GM12801 (cell line): ENCODE data around the gene SPRING1.

Experiments
- TF ChIP-seq, protein P1 (sequence below): IDR thresholded peaks from one replicate; pipeline ENCODE4 v1.5.1; 2011; ENCODE audit warnings: control low read depth; ENCODE audit not compliant: insufficient read length; ENCODE audit errors: extremely low read depth

The SPRING1 gene

DNA sequence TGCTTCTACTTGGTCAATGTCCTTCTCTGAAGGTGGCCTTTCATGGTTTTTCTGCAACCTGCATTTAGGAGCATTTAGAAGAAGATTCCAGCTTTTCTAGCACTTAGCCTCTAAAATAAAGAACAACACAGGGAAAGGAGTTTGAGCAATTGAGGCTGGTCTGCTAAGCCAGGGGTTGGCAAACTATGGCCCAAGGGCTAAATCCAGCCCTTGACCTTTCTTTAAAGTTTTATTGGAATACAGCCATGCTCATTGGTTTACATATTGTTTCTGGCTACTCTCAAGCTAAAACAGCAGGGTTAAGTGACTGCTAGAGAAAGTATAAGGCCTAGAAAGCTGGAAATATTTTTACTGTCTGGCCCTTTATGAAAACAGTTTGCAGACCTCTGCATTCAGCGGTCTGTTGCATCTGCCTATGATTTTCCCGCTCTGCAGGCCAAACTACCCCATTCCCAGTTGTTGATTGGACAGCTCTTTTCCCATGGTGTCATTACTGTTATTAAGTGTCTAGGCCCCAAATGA is 39.3 kb downstream of the SPRING1 start:
- TF ChIP-seq, protein P1, sequence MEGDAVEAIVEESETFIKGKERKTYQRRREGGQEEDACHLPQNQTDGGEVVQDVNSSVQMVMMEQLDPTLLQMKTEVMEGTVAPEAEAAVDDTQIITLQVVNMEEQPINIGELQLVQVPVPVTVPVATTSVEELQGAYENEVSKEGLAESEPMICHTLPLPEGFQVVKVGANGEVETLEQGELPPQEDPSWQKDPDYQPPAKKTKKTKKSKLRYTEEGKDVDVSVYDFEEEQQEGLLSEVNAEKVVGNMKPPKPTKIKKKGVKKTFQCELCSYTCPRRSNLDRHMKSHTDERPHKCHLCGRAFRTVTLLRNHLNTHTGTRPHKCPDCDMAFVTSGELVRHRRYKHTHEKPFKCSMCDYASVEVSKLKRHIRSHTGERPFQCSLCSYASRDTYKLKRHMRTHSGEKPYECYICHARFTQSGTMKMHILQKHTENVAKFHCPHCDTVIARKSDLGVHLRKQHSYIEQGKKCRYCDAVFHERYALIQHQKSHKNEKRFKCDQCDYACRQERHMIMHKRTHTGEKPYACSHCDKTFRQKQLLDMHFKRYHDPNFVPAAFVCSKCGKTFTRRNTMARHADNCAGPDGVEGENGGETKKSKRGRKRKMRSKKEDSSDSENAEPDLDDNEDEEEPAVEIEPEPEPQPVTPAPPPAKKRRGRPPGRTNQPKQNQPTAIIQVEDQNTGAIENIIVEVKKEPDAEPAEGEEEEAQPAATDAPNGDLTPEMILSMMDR = no peak

DNA sequence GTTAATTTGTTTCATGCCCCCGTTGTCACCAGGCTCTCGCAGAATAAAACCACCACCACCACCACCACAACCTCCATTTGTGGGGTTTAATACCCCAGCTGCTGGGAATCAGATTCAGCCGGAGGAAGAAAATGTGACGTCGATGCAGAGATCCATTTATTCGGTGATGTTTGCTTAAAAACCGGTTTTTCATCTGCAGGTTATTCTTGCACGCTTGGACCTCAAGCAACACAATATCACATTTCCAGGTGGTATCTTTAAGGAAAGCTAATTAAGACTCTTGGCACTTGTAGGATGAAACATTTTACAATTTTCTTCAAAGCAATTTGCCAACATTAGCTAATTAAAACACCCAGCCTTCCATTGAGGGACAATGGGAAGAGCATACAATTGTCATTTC is 39.8 kb downstream of the SPRING1 start:
- TF ChIP-seq, protein P1 = no peak

DNA sequence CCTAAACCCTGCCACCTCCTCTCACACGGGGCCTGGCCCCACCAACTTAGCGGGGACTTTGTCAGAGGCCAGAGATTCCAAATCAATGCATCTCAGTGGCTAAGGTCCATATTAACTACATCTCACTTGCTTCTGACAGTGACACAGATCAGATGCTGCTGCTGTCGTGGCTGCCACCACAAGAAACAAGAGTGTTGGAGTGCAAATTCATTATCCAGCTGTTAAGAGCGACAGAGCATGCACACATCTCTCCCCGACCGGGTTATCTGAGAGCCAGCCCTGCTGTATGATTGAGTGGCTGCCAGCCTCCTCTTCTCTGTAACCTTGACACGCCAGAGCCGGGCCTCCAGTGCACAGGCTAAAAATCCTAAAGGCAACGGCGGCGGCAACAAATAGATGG is 40.2 kb downstream of the SPRING1 start:
- TF ChIP-seq, protein P1 = no peak

DNA sequence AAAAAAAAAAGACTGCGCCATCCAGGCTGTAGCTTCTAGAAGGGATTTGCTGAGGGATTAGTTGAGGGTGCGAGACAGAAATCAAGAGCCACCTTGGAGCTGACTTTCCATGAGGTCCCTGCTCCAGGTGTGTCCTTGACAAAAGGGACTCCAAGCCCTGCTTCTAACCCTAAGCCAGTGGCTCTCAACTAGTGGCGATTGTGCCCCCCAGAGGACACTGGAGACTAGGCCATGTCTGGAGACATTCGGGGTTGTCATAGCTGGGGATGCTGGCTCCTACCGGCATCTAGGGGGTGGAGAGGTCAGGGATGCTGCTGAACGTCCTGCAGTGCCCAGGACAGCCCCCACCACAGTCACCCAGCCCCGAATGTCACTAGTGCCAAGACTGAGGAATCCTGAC is 40.6 kb downstream of the SPRING1 start:
- TF ChIP-seq, protein P1 = no peak

DNA sequence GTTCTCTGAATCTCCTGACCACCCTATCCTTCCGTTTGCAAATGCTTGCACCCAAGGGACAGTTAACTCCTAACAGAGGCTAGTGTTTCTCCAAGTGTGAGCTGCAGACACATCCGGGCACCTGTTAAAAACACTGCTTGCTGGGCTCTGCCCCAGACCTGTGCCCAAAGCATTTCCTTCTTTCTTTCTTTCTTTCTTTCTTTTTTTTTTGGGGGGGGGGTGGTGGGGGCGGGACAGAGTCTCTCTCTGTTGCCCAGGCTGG is 42.5 kb downstream of the SPRING1 start:
- TF ChIP-seq, protein P1 = no peak

DNA sequence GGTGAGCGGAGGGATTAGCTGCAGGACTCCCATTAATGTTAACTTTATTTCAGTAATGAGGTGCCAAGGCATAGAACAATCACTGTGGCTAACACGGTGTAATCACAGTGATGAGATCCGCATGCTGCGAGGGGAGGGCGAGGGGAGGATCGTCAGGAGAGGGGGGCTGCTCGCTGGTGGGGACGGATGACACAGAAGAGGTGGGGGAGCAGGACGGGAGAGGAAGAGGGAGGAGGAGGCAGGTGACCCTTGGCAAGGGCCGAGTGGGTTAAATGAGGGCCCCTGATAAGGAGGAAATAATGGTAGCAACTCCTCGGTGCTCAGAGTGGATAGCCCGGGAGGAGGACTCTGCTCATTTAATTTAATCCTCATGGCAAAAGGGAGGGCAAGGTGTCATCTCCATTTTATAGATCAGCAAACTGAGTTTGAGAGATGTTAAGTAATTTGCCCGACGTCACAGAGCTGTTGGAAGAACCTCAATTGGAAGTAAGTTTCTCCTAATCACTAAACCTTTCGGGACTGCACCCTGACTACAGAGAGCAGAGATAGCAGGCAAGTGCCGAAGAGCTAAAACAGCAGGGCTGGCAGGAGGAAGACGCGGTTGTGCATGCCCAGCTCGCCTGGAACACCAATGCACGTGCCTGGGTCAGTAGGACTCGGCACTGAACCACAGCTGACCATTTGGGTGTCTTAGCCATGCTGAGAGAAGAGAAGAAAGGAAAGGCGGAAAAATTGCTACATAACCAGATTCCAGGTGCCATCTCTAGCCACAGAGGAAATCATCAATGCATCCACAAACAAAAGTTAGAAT is 43.0 kb downstream of the SPRING1 start:
- TF ChIP-seq, protein P1 = no peak

DNA sequence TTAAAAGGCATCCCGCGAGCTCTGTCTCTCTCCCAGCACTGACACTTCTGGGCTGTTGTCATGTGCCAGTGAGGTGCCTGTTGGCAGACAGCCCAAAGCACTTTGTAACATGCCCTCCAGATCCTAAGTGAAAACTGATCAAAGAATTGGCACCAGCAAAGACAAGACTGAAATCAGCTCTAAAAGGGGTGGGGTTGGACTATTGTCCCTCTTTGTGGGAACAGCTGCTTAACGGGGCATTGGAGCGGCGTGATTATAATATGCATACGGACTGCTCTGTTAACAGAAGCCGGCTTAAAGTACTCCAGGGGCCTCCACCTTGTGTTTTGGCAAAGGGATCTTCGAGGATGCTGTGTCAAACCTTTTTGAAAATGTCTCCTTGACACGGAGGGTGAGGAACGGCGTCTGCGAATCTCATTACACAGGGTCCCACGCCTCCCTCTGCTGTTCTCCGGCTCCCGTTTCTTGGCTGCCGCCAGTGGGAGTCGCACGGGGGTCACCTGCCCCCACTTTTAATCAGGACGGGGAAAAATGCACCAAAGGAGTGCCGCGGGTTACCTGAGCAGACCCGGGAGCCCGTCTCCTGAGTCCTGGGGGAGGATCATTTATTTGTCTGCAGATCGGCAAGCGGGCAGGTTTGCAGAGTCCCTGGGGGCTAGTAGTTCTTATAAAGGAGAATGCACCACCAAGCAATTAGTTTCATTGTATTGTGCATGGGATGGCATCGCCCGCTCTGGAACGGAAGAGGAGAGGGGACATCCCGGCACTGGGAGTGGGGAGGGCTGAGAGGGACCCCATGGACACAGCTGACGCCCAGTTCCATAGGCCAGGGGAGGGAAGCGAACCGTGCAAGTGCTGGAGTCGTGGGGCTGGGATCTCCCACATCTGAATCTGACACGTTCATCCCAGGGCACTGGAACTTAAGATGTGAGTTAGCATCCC is 44.3 kb downstream of the SPRING1 start:
- TF ChIP-seq, protein P1 = no peak
